K562 (cell line): ENCODE data around the gene KLK1. TPM values are rescaled to one million over a fixed set of nuclear protein-coding genes. Genes with fewer than 3 reads are reported as not detected.

ENCODE experiments used
- DDX20 ChIP-seq: fragments of 450-650 bp; IDR thresholded peaks from 2 replicates; pipeline ENCODE4 v1.6.1; 2016; ENCODE audit warnings: missing genetic modification characterization, low read depth, mild to moderate bottlenecking, missing compliant biosample characterization, moderate library complexity
- FUS ChIP-seq: fragments of 200-400 bp; formaldehyde crosslinking; optimal IDR thresholded peaks from 2 replicates; pipeline ENCODE3; 2017; ENCODE audit warnings: low read depth, low read length
- HSF4 ChIP-seq: fragments of 250-450 bp; sonication (Bioruptor Pico); IDR thresholded peaks from 2 replicates; pipeline ENCODE4 v2.1.2; 2022; ENCODE audit warnings: mild to moderate bottlenecking, moderate library complexity, borderline replicate concordance
- NUFIP1 ChIP-seq: fragments of 450-650 bp; IDR thresholded peaks from 2 replicates; pipeline ENCODE4 v1.6.1; 2018; ENCODE audit not compliant: partially characterized antibody
- SIN3B ChIP-seq: fragments of 450-650 bp; IDR thresholded peaks from 2 replicates; pipeline ENCODE4 v1.6.1; 2017; ENCODE audit warnings: low read depth, mild to moderate bottlenecking, moderate library complexity
- SMAD2 ChIP-seq: fragments of 150-350 bp; IDR thresholded peaks from 2 replicates; pipeline ENCODE4 v1.6.1; 2014; ENCODE audit warnings: low read depth, mild to moderate bottlenecking, low read length
- SMAD3 ChIP-seq: fragments of 450-650 bp; formaldehyde crosslinking; conservative IDR thresholded peaks from 2 replicates; pipeline ENCODE4 v1.4.0; 2020; ENCODE audit warnings: mild to moderate bottlenecking
- SMARCB1 ChIP-seq: IDR thresholded peaks from 2 replicates; pipeline ENCODE4 v1.6.1; 2011; ENCODE audit warnings: improper control_type of control experiment, low read depth; ENCODE audit not compliant: insufficient read length
- SNIP1 ChIP-seq: fragments of 450-650 bp; IDR thresholded peaks from 2 replicates; pipeline ENCODE4 v1.7.1; 2017; ENCODE audit warnings: low read depth, mild to moderate bottlenecking
- TSC22D4 ChIP-seq: fragments of 450-650 bp; IDR thresholded peaks from 2 replicates; pipeline ENCODE4 v1.6.1; 2016; ENCODE audit warnings: missing genetic modification characterization, missing biosample characterization, control low read depth
- ZFP36 ChIP-seq: fragments of 150-350 bp; IDR thresholded peaks from 2 replicates; pipeline ENCODE4 v1.6.1; 2018; ENCODE audit warnings: low read length, low read depth; ENCODE audit not compliant: partially characterized antibody
- ZNF197 ChIP-seq: fragments of 200-800 bp; sonication (Bioruptor generic); IDR thresholded peaks from 2 replicates; pipeline ENCODE4 v1.6.1; 2016; ENCODE audit warnings: low read depth, missing genetic modification characterization, missing compliant biosample characterization
- ZNF3 ChIP-seq: fragments of 250-450 bp; sonication (Bioruptor Pico); IDR thresholded peaks from 2 replicates; pipeline ENCODE4 v1.5.0; 2021; ENCODE audit warnings: mild to moderate bottlenecking, moderate library complexity
- polyA plus RNA-seq, 8 experiments: library from polyadenylated mRNA; depleted of rRNA in 4 of 8; stranded (reverse) in 5 of 8; unstranded in 3 of 8; fragments of >200 nt; fragmentation: Nextera tagmentation in 2 of 8; fragmentation: Illumina TruSeq in 1 of 8; extraction: Ambion mirVana in 2 of 8; extraction: Trizol in 1 of 8; gene quantifications; 2 replicates each; pipeline versions ENCODE4 v1.2.1 to v1.2.3, GENCODE V29; 2011 to 2014; ENCODE audit warnings: inconsistent platforms in 1 of 8, missing spikeins in 1 of 8
- total RNA-seq, 7 experiments: library from RNA; depleted of rRNA in 6 of 7; stranded (reverse); fragments of >200 nt in 6 of 7; fragmentation: Illumina TruSeq in 2 of 7; extraction: Trizol in 2 of 7; gene quantifications; 2 replicates each; pipeline versions ENCODE4 v1.2.1 to v1.2.3, GENCODE V29; 2011 to 2021; ENCODE audit warnings: low replicate concordance in 1 of 7
- TF ChIP-seq, protein P1 (sequence below): sonication (generic); formaldehyde crosslinking; IDR thresholded peaks from 2 replicates; pipeline ENCODE4 v1.8.0; 2023; ENCODE audit warnings: missing genetic modification reagents, mild to moderate bottlenecking, borderline replicate concordance
- TF ChIP-seq, protein P2 (sequence below), 2 experiments: fragments of 450-650 bp; IDR thresholded peaks; 2 replicates each; pipeline ENCODE4 v1.6.1; 2016
- TF ChIP-seq, protein P3 (sequence below): sonication (generic); formaldehyde crosslinking; IDR thresholded peaks from 2 replicates; pipeline ENCODE4 v1.8.0; 2022; ENCODE audit warnings: missing genetic modification reagents, mild to moderate bottlenecking, borderline replicate concordance
- TF ChIP-seq, protein P4 (sequence below): fragments of 450-650 bp; formaldehyde crosslinking; IDR thresholded peaks from 2 replicates; pipeline ENCODE4 v1.4.0; 2020; ENCODE audit warnings: mild to moderate bottlenecking, moderate library complexity

The KLK1 gene
- total and polyA plus RNA-seq, 9 of the 15 experiments (the other 6 are each of a cell fraction or from before 2014, with no cell fraction given) = 0.87 to 15.4 (median 9.1) TPM

DNA sequence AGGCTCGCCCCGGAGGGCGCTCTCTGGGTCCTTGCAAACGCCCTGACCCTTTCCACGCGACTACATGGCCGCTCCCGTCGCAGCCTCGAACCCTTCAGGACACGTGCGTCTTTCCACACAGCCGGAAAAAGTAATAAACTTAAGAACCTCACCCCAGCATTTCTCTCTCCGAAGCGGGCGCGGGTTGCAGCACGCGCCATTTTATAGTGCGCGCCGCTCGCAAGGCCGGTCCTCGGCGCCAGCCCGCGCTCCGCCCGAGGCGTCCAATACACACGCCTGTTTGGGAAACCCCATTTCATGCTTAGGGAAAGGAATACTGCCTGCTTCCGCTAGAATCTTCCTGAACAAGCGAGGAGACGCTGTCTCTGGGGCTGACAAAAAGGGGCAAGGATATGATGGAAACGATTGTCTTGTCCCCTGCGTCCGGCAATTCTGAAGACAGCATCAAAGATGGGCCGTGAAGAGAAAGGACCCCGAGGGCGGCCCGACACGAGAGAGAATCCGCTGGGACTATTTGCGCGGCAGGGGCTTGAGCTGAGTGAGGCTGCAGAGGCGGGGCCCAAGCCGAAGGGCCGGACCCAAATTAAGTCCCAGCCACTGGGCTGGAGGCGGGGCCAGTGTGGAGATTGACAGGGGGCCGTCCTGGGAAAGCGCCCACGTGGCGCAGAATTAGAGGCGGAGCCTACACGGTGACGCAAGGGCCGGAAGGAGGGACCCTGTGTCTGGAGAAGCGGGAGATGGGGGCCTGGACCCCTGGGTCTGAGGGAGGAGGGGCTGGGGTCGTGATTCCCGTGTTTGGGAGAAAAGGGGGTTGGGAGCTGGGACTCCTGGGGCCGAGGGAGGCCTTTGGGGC lies 18.9 kb downstream of the KLK1 start (continued):
- TF ChIP-seq, protein P1, sequence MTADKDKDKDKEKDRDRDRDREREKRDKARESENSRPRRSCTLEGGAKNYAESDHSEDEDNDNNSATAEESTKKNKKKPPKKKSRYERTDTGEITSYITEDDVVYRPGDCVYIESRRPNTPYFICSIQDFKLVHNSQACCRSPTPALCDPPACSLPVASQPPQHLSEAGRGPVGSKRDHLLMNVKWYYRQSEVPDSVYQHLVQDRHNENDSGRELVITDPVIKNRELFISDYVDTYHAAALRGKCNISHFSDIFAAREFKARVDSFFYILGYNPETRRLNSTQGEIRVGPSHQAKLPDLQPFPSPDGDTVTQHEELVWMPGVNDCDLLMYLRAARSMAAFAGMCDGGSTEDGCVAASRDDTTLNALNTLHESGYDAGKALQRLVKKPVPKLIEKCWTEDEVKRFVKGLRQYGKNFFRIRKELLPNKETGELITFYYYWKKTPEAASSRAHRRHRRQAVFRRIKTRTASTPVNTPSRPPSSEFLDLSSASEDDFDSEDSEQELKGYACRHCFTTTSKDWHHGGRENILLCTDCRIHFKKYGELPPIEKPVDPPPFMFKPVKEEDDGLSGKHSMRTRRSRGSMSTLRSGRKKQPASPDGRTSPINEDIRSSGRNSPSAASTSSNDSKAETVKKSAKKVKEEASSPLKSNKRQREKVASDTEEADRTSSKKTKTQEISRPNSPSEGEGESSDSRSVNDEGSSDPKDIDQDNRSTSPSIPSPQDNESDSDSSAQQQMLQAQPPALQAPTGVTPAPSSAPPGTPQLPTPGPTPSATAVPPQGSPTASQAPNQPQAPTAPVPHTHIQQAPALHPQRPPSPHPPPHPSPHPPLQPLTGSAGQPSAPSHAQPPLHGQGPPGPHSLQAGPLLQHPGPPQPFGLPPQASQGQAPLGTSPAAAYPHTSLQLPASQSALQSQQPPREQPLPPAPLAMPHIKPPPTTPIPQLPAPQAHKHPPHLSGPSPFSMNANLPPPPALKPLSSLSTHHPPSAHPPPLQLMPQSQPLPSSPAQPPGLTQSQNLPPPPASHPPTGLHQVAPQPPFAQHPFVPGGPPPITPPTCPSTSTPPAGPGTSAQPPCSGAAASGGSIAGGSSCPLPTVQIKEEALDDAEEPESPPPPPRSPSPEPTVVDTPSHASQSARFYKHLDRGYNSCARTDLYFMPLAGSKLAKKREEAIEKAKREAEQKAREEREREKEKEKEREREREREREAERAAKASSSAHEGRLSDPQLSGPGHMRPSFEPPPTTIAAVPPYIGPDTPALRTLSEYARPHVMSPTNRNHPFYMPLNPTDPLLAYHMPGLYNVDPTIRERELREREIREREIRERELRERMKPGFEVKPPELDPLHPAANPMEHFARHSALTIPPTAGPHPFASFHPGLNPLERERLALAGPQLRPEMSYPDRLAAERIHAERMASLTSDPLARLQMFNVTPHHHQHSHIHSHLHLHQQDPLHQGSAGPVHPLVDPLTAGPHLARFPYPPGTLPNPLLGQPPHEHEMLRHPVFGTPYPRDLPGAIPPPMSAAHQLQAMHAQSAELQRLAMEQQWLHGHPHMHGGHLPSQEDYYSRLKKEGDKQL (CRISPR knock-in tag) = no peak
- TF ChIP-seq TSC22D4 (tag) (no peak), NUFIP1 (no peak), ZNF3 (CRISPR knock-in tag) (no peak), SIN3B (peak; percentile 87), DDX20 (tag) (no peak), SMARCB1 (no peak), FUS (no peak), SMAD3 (CRISPR knock-in tag) (no peak), SNIP1 (no peak), HSF4 (CRISPR knock-in tag) (no peak), ZFP36 (no peak), SMAD2 (no peak), ZNF197 (CRISPR knock-in tag) (peak; percentile 39; the same call in 1 of the 2 replicates)
- TF ChIP-seq, protein P2, sequence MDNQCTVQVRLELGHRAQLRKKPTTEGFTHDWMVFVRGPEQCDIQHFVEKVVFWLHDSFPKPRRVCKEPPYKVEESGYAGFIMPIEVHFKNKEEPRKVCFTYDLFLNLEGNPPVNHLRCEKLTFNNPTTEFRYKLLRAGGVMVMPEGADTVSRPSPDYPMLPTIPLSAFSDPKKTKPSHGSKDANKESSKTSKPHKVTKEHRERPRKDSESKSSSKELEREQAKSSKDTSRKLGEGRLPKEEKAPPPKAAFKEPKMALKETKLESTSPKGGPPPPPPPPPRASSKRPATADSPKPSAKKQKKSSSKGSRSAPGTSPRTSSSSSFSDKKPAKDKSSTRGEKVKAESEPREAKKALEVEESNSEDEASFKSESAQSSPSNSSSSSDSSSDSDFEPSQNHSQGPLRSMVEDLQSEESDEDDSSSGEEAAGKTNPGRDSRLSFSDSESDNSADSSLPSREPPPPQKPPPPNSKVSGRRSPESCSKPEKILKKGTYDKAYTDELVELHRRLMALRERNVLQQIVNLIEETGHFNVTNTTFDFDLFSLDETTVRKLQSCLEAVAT (IDR thresholded peaks at IDR 0.05) = peak; percentile 82 to 87; a peak in 2 of 4 replicates
- TF ChIP-seq, protein P3, sequence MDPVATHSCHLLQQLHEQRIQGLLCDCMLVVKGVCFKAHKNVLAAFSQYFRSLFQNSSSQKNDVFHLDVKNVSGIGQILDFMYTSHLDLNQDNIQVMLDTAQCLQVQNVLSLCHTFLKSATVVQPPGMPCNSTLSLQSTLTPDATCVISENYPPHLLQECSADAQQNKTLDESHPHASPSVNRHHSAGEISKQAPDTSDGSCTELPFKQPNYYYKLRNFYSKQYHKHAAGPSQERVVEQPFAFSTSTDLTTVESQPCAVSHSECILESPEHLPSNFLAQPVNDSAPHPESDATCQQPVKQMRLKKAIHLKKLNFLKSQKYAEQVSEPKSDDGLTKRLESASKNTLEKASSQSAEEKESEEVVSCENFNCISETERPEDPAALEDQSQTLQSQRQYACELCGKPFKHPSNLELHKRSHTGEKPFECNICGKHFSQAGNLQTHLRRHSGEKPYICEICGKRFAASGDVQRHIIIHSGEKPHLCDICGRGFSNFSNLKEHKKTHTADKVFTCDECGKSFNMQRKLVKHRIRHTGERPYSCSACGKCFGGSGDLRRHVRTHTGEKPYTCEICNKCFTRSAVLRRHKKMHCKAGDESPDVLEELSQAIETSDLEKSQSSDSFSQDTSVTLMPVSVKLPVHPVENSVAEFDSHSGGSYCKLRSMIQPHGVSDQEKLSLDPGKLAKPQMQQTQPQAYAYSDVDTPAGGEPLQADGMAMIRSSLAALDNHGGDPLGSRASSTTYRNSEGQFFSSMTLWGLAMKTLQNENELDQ (CRISPR knock-in tag) = no peak
- TF ChIP-seq, protein P4, sequence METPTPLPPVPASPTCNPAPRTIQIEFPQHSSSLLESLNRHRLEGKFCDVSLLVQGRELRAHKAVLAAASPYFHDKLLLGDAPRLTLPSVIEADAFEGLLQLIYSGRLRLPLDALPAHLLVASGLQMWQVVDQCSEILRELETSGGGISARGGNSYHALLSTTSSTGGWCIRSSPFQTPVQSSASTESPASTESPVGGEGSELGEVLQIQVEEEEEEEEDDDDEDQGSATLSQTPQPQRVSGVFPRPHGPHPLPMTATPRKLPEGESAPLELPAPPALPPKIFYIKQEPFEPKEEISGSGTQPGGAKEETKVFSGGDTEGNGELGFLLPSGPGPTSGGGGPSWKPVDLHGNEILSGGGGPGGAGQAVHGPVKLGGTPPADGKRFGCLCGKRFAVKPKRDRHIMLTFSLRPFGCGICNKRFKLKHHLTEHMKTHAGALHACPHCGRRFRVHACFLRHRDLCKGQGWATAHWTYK (CRISPR knock-in tag) = 0 out of 2 replicates have a peak, but pooled peaks have one; percentile 9
